Tibial nerve (tissue), 4 donors: ENCODE measurements around the gene SOCS1.

Experiments used
- EP300 ChIP-seq, 2 donors: sonication (generic); formaldehyde crosslinking; IDR thresholded peaks; one replicate each; pipeline ENCODE4 v1.6.1; 2017; ENCODE audit warnings: antibody characterized with exemption in 2 of 2, mild to moderate bottlenecking in 1 of 2
- POLR2A ChIP-seq, 2 donors: fragments of 450-650 bp; IDR thresholded peaks; one replicate each; pipeline ENCODE4 v1.6.1; 2017; ENCODE audit warnings: antibody characterized with exemption in 2 of 2, mild to moderate bottlenecking in 2 of 2, moderate library complexity in 2 of 2
- TF ChIP-seq, protein P1 (sequence below), 5 experiments: fragments of 200-600 bp in 3 of 5; fragments of 450-650 bp in 2 of 5; sonication (generic) in 3 of 5; IDR thresholded peaks; one replicate each; pipeline ENCODE4 v1.5.1; 2016 to 2019; ENCODE audit warnings: antibody characterized with exemption in 5 of 5, mild to moderate bottlenecking in 3 of 5, moderate library complexity in 2 of 5

DNA sequence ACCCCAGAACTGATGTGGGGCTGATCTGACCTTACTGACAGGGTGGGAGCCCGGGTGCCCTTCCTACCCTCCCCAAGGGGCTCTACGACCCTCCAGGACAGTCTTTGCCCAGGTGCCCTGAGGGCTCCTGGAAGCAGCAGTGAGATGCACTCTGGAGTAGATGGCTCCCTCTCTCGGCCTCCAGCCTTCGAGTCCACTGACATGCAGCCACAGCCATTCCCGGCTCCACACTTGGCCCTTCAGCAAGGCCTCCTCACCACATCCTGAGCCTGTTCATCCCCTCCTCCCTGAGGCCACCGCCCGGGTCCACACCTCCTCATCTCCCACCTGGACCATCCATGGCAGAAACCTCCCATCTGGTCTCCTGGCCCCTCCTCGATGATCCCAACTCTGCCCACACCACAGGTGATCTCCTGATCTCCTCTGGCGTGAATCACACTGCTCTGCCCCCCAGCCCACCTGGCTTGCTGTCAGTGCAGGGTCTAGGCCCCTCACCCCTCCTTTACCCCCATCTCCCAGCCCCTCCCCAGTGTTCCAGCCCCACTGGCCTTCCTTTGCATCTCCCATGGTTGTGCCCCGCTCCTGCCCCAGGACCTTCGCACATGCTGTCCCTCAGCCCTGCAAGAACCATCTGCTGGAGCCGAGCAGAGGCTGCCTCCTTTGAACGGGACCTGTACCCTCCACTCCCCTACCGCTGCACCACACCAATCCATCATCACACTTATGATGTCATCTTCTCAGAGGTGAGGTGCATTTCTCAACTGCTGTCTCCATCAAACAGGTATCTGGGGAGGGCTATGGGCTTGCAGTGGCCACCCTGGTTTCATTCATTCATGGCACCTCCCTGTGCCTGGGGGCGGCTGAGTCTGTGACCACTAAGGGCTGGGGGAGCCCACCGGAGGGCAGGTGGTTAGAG is 44.7 kb downstream of the SOCS1 start:
- TF ChIP-seq, protein P1, sequence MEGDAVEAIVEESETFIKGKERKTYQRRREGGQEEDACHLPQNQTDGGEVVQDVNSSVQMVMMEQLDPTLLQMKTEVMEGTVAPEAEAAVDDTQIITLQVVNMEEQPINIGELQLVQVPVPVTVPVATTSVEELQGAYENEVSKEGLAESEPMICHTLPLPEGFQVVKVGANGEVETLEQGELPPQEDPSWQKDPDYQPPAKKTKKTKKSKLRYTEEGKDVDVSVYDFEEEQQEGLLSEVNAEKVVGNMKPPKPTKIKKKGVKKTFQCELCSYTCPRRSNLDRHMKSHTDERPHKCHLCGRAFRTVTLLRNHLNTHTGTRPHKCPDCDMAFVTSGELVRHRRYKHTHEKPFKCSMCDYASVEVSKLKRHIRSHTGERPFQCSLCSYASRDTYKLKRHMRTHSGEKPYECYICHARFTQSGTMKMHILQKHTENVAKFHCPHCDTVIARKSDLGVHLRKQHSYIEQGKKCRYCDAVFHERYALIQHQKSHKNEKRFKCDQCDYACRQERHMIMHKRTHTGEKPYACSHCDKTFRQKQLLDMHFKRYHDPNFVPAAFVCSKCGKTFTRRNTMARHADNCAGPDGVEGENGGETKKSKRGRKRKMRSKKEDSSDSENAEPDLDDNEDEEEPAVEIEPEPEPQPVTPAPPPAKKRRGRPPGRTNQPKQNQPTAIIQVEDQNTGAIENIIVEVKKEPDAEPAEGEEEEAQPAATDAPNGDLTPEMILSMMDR (IDR thresholded peaks at IDR 0.05): no peak
- no peak for TF ChIP-seq POLR2A (IDR thresholded peaks at IDR 0.05)
- no peak for TF ChIP-seq EP300 (IDR thresholded peaks at IDR 0.05)
